Measurements from ENCODE around the gene RPSA.
"Not testable (repeated sequence)": the region's sequence is repeated elsewhere in the genome, so short reads cannot be mapped to it uniquely, and the experiment has no call there.

The RPSA gene

DNA sequence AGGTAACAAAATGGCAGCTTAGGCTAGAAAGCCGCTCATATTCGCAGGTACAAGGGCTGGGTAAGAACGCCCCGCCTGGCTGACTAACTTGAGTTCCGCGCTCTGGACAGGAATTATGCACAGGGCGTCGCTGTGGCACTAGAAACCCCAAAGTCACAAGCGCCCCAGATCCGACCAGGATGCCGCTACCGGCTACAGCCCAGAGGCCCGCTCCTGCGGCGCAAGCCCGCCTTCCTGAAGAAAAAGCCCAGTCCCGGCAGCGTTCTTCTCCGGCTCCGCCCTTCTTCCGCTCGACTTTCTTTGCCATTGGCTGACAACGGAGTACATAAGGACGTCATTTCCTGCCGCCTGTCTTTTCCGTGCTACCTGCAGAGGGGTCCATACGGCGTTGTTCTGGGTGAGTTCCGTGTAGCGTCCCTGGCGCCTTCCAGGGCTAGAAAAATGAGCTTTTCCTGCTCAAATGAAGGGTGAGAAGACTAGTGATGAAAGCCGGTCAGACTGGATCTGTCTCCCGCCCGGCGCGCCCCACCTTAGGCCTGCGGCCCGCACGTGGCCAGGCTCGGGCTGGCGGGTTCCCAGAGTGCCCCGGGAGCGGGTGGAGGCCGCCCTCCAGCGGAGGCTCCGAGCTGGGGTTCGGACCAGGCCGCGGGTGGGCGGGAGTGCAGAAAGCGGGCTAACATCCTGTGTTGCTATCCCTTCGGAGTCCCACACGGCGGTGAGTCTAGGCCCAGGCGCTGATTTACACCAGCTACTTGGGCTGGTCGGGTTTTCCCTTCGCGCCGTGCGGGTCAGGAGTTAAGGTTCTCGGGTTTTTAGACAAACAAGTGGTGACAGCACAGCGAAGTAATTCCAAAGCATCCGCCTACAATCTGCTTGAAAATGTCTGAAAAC is at the start of gene RPSA:
TSS of gene RPSA (plus strand) at position 353 of the 891 bp plus-strand sequence. CDS start 934 bp downstream, outside the sequence.
- DNase-seq (ENCODE audit: low spot score) = peak; percentile 99

DNA sequence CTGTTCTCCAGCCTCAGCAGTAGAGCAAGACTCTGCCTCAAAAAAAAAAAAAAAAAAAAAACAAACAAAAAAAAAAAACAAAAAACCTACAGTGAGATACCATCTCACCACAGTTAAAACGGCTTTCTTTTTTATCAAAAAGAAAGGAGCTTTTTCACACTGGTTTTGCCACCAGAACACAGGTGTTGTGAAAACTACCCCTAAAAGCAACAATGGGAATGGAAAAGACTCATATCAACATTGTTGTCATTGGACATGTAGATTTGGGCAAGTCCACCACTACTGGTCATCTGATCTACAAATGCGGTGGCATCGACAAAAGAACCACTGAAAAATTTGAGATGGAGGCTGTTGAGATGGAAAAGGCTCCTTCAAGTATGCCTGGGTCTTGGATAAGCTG is 48.2 kb upstream of the RPSA start:
- no peak for DNase-seq (ENCODE audit: low spot score)

DNA sequence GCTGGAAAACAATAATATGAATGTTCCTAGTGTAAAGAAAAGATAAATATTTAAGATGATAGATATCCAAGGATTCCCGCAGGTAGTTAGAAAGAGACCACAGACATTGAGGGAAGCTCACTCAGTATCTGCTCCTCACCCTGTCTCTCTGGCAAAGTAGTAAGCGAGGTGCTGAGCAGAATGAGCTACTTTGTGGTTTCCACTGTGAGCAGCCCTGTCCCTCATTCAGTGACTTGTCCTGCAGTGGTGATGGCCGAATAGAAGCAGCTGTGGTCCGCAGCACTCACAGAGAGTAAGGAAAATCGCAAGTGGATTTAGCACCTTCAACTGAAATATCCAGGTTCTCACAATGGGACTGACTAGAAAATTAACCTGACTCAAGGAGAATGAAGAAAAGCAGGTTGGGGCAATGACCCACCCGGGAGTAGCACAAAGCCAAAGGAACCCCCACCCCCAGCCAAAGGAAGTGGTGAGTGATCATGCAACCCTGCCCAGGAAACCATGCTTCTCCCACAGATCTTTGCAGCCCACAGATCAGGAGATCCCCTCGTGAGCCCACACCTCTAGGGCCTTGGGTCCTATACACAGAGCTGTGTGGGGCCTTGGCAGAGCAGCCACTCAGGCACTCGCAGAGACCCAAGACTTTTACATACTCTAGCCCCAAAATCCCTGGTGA is 45.1 kb upstream of the RPSA start:
- DNase-seq (ENCODE audit: low spot score) = peak; percentile 52

DNA sequence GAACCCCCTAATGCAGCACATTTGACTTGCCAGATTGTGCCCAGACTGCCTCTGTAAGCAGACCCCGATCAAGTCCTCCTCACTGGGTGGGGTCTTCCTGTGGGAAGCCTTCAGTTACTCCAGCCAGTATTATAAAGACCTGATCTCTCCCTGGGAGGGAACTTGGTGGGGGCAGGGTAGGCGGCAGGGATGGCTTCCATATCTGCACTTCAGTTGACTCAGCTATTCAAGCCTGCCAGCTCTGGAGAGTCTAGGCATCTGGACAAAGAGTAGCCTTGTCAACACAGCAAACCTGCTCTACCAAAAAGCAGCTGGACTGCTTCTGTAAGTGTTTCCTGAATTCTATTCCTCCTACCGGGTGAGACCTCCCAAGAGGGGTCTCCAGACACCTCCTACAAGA is 44.3 kb upstream of the RPSA start:
- DNase-seq (ENCODE audit: low spot score) = no peak

DNA sequence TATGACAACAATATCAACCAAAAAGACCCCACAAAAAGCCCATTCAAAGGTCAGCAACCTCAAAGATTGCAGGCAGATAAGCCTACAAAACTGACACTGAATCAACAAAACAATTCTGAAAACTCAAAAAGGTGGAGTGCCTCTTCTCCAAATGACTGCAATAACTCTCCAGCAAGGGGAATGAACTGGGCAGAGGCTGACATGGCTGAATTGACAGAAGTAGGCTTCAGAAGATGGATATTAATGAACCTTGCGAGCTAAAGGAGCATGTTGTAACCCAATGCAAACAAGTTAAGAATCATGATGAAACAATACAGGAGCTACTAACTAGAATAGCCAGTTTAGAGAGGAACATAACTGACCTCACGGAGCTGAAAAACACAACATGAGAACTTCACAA is 43.7 kb upstream of the RPSA start:
- DNase-seq (ENCODE audit: low spot score) = no peak

DNA sequence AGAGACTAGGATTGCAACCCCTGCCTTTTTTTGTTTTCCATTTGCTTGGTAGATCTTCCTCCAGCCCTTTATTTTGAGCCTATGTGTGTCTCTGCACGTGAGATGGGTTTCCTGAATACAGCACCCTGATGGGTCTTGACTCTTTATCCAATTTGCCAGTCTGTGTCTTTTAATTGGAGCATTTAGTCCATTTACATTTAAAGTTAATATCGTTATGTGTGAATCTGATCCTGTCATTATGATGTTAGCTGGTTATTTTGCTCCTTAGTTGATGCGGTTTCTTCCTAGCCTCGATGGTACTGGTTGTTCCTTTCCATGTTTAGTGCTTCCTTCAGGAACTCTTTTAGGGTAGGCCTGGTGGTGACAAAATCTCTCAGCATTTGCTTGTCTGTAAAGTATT is 36.1 kb upstream of the RPSA start:
- DNase-seq (ENCODE audit: low spot score) = not testable (repeated sequence)

DNA sequence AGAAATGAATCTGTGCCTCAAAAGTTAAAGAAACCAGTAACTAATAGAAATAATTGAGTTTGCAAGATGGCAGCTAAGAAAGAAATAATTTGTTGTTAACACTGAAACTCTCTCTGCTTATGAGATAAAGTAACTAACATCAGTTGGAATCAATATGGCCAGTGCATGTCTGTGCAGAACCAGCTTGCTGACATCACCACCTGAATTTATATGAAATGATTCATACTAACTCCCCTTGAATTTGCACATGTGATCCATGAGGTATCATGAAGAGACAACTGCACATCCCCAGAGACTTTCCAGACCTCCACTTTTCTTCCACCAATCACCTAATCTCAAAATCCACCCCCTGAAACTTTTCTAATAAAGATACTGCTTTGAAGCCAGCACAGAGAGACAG is 33.7 kb upstream of the RPSA start:
- no peak for DNase-seq (ENCODE audit: low spot score)

DNA sequence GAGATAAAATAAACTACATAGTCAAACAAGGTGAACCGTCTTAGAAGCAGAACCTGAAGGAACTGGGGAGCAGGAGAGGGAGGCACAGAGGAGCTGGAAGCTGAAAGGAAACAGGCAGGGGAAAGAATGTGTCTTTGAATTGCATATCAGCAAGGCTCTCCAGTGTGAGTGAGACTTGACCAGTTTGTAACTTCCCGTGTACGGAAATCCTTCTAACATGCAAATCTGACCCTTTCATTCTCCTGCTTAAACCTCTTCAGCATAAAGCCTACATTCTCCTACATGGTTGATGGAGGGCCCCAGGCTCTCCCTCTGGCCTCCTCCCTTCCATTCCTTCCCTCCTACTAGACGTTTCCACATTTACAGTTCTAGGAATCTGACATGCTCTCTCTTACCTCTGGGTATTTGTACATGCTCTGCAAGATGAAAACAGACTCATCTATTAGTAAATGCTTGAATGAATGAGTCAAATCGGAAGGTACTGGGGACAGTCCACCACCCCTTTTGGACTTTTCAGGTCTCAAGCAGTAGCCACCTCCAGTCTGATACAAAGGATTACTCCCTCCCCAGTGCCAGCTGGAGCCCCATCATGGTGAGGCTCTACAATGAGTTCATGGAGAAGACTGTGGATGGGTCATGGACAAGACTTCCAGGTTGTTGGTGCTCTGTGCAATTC is 29.4 kb upstream of the RPSA start:
- DNase-seq (ENCODE audit: low spot score) = no peak

DNA sequence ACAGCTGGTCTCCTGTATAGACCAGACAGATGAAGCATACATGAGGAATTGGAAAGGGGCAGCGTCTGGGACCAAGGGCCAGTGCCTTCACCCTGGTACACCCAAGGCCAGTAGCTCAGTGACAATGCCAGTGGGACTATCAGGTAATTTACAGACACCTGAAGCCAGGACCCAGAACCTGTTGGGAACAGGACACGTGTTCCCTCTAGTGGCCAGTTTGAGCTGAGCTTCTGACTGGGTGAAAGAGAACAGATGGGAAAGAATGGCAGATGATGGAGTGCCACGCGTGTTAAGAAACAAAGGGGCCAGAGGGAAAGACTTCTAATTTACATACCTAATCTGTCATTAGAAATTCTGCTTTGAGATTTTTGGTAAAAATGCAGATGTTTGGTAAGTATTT is 28.4 kb upstream of the RPSA start:
- peak; percentile 75 for DNase-seq (ENCODE audit: low spot score)

DNA sequence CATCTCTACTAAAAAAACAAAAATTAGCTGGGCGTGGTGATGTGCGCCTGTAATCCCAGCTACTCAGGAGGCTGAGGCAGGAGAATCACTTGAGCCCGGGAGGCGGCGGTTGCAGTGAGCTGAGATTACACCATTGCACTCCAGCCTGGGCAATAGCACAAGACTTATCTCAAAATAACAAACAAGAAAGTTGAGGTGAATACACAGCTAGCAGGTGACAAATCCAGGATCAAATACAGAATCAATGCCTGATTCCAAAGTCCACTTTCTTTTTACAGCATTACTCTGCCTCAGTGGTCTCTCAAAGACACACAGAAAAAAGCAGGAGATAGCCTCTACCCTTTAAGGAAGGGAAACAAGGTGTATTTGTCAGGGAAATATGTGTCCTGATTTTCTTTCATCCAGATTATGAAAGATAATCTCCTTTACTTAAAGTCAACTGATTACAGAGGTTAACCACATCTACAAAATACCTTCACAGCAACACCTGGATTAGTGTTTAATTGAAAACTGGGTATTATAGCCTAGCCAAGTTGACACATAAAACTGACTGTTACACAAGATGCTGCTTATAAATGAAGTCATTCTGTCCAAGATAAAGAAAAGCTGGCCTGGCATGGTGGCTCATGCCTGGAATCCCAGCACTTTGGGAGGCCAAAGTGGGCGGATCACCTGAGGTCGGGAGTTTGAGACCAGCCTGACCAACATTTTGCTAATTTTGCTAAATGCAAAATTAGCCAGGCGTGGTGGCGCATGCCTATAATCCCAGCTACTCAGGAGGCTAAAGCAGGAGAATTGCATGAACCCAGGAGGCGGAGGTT is 27.4 kb upstream of the RPSA start:
- no peak for DNase-seq (ENCODE audit: low spot score)

DNA sequence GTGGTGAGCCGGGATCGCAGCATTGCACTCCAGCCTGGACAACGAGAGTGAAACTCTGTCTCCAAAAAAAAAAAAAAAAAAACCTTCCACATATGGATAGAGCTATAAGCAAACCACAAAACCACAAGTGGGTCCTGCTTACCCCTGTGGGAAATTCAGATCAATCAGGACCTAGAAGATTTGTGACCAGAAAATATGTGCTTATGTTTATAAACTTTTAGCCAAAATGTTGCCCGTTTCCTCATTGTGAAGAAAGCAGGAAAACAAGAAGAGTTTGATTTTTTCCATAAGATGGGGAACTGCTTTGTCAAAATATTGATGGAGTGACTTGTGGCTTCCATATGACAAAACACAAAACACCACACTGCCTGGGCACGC is 26.8 kb upstream of the RPSA start:
- DNase-seq (ENCODE audit: low spot score) = no peak

DNA sequence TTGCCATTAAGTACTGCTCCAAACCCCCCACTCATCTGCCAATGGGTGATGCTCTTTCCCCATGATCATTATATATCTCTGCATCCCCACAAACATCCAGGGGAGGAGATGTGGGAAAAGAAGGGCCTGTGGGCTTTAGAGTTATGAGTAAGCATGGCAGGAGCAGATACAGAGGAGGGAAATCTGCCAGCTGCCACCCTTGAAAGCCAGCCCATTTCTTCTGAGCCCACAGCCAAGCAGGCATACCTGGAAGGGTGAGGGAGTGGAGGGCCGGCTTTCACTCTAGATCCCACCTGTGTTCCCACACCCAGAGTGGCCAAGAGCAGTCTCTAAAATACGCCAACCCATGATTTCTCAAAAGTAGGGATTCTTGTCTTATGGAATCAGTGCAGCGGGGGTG is 25.1 kb upstream of the RPSA start:
- no peak for DNase-seq (ENCODE audit: low spot score)

DNA sequence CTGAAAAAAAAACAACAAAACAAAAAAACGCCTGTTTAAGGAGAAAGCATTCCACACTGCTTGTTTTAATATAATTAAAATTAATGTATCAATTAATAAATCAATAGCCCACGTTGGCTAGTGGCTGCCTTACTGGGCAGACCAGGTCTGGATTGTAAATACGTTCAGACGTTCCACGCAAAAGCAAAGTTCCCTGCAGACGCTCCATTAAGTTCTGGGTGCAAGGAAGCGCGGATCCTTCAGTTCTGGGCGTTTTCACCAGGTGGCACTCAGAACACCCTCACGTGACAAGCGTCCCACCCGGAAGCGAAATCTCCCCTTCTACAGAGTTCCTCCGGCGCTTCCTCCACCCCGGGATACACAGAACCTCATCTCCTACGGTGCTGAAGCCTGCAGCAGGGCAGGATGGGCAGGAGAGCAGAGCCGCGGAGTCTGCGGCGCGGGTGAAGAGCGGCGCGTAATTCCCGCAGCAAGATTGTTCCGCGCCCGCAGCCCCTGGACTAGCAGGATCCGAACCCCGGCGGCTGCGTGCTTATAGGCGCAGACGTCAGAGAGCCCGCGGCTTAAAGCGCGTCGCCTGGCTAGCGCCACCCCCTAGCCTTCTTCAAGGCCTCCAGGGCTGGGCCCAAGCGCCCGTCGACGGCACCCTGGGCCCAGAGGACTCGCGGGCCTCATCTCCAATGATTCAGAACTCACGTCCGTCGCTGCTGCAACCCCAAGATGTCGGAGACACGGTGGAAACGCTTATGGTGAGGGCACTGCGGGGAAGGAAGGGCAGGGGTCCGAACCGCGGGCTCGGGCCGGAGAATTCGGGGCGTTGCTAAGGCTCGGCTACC is 23.3 kb upstream of the RPSA start, which contains the start of gene SLC25A38:
TSS of gene SLC25A38 (plus strand) at position 326 of the 836 bp plus-strand sequence. CDS start at position 681, 355 bp downstream.
- peak; percentile 76 for DNase-seq (ENCODE audit: low spot score)

DNA sequence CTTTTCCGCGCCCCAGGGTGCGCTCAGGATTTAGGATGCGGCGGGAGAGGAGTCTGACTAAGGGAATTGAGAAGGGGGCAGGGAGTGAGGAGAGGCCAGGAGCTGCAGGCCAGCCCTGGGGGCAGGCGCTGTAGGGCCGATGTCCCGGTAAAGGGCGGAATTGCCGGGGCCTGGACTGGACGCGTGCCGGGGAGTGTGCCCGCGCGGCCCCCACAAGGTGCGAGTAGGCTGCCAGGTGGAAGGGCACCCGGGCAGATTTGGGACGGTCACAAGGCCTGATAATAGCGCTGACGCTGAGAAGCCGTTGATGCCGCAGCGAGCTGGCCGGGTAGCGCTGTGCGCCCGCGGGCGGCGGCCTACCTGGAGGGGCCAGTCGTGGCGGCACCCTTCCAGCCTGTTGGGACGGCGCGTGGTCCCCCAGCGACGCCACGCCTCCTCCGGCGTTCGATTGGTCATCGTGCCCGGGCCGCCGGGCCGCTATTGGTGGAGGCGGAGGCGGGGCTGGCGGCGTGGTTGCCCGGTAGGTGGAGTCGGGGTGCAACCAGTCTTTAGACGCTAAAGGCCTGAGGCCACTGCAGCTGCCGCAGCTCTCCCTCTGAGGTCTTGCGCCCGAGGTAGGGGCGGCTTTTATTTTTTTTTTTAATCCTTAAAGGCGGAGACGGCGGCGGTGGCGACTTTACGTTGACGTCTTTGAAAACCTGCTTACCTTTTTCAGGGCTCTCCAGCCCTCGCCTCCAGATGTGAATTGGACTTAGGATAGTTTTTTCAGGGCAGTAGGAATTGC is 22.4 kb upstream of the RPSA start:
- peak; percentile 93 for DNase-seq (ENCODE audit: low spot score)

DNA sequence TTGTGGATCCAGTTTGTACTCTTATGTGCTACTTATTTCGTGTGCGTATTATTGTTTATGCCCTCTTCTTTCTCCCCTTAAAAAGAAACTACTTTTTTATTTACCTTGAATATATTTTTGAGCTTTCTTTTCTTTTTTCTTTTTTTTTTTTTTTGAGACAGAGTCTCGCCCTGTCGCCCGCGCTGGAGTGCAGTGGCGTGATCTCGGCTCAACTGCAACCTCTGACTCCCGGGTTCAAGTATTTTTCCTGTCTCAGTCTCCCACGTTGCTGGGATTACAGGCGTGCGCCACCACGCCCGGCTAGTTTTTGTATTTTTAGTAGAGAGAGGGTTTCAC is 21.9 kb upstream of the RPSA start:
- DNase-seq (ENCODE audit: low spot score) = no peak

DNA sequence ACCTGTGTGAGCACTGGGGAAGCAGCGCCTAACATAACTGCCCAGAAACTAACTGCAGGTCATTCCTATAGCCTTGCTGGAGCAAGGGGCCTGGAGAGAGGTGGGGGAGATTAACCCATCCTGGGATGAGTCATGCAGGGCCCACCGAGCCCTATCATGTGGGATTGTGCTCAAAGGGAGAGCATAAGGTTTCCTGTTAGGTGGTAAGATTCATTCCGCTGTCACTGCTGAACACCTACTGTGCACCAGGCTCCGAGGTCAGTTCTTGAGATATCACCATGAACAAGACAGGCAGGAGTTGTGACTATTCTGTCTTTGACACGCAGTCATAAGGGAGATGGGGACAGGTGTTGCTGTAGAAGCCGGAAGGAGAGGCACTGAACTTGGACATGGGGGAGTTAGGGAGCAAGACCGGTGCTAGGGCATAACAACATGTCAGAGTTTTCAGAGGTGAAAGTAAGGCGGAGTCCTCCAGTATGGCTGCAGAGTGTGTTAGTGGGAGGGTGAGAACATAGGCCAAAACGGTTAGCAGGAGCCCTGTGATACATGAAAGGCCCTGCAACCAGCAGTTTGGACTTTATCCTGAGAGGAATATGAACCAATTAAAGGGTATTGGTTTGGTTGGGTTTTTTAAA is 20.9 kb upstream of the RPSA start:
- no peak for DNase-seq (ENCODE audit: low spot score)

DNA sequence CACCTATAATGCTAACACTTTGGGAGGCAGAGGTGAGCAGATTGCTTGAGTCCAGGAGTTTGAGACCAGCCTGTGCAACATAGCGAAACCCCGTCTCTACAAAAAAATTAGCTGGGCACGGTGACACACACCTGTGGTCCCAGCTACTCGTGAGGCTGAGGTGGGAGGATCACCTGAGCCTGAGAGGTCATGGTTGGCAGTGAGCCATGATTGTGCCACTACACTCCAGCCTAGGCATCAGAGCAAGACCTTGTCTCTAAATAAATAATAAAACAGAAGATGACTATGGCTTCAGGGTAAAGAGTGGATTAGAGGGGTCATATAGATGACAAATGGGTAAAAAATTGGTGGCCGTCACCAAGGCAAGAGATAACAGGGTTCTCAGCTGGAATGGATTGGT is 20.2 kb upstream of the RPSA start:
- DNase-seq (ENCODE audit: low spot score) = no peak

DNA sequence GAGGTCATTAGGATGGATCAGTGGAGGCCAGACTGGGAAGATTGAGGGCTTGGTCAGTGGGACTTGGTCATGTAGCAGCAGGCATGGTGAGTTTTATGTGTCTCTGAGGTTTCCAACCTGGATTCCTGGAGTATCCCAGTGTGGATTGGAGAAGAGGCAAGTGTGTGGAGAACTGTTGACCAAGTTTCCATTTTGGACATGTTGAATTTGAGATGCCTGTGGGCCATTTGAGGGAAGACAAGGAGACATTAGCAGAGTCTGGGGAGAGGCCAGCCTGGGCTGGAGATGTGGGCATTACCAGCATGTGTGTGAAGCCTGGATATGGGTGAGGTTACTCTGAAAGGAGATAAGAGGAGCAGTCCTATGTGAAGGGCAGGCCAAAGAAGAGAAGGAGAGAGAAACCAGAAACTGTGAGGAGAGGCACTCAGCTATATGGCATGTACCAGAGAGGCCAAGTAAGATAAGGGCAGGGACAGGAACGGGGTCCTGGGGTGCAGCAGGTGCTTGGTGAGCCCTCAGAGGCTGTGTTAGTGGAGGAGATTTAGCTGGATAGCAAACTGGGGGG is 19.0 kb upstream of the RPSA start:
- DNase-seq (ENCODE audit: low spot score) = no peak

DNA sequence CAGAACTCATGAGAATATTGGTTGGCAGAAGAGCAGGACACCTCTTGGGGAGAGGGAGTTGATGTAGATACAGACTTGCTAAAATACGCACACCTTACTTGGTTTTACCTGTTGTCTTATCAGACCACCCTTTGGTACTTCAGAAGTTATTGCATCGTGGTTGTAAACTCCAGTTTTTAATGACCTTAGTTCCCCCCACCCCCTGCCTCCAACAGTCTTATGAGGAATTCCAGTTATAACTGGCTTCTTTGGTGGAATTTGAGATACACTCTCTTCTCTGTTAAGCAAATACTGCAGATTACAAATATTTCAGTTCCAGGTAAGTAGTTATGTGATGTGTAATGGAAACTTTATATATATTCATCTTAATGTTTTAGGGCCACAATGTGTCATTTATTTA is 18.4 kb upstream of the RPSA start:
- DNase-seq (ENCODE audit: low spot score) = no peak

Data from CD4-positive, alpha-beta T cell treated with Interleukin-2 at 100 ng/mL for 4 hours (primary cell).